Kidney epithelial cell (primary cell): Measurements from ENCODE around the gene C2orf81. TPM values are rescaled to one million over a fixed set of nuclear protein-coding genes. Genes with fewer than 3 reads are reported as not detected.
"Not testable (repeated sequence)": the region's sequence is repeated elsewhere in the genome, so short reads cannot be mapped to it uniquely, and the experiment has no call there.

Experiments
- DNase-seq: peaks from one replicate; pipeline ENCODE4 v3.0.0-alpha.2; 2010; ENCODE audit warnings: low read depth
- H3K27me3 ChIP-seq: 2 replicates; pipeline ENCODE4 v1.6.0; 2011; ENCODE audit warnings: low read length; ENCODE audit not compliant: control insufficient read depth, insufficient read depth
- H3K36me3 ChIP-seq: 2 replicates; pipeline ENCODE4 v1.5.1; 2011; ENCODE audit warnings: low read length; ENCODE audit not compliant: control insufficient read depth, insufficient read depth
- H3K4me3 ChIP-seq: 2 replicates; pipeline ENCODE4 v1.5.1; 2011; ENCODE audit warnings: low read depth, mild to moderate bottlenecking, control low read depth, low read length
- CTCF ChIP-seq: IDR thresholded peaks from 2 replicates; pipeline ENCODE4 v1.5.1; 2011; ENCODE audit warnings: mild to moderate bottlenecking, moderate library complexity, low read length, control low read depth, inconsistent platforms; ENCODE audit not compliant: insufficient read depth, poor library complexity, severe bottlenecking
- total RNA-seq: library from RNA; depleted of rRNA; stranded (reverse); fragments of >200 nt; gene quantifications from 2 replicates; pipeline ENCODE4 v1.2.3, GENCODE V29; 2015

Gene C2orf81
- total RNA-seq, 1 donor from 2014 or later, result 4.3 TPM

GRCh38 chr2:74425523-74425922, 4.1 kb upstream of the C2orf81 start:
- Histone ChIP-seq H3K36me3 (peaks cover 2% of the 10 kb centered on the region), H3K27me3 (no peaks in the 10 kb centered on the region), H3K4me3 (no peak overlapping the region)
- no peak for TF ChIP-seq CTCF
- no peak for DNase-seq

- no peak overlapping the region for H3K4me3 ChIP-seq
- no peaks in the 10 kb centered on the region for H3K27me3 ChIP-seq
- no peak for TF ChIP-seq CTCF
- peaks cover 2% of the 10 kb centered on the region for H3K36me3 ChIP-seq
- DNase-seq, result no peak
These were observed 3.6 kb upstream of the C2orf81 start for GRCh38 chr2:74424995-74425406.

GRCh38 chr2:74424139-74424992, 2.9 kb upstream of the C2orf81 start:
- no peak overlapping the region for H3K4me3 ChIP-seq
- peaks cover 2% of the 10 kb centered on the region for H3K36me3 ChIP-seq
- no peak for DNase-seq
- no peak for TF ChIP-seq CTCF
- no peaks in the 10 kb centered on the region for H3K27me3 ChIP-seq

GRCh38 chr2:74423231-74424095, 2.0 kb upstream of the C2orf81 start:
- TF ChIP-seq CTCF, result no peak
- H3K27me3 ChIP-seq, result no peaks in the 10 kb centered on the region
- no peak overlapping the region for H3K4me3 ChIP-seq
- no peaks in the 10 kb centered on the region for H3K36me3 ChIP-seq
- DNase-seq, result no peak

- DNase-seq, H3K27me3 ChIP-seq, H3K36me3 ChIP-seq: not testable (repeated sequence)
- H3K4me3 ChIP-seq, result peak overlapping the region; percentile 72
These were observed 846 bp downstream of the C2orf81 start for GRCh38 chr2:74420443-74421103.

GRCh38 chr2:74420006-74420405, 1.4 kb downstream of the C2orf81 start:
- no peak for DNase-seq
- H3K27me3 ChIP-seq, result no peaks in the 10 kb centered on the region
- TF ChIP-seq CTCF, result no peak
- no peak overlapping the region for H3K4me3 ChIP-seq
- H3K36me3 ChIP-seq, result no peaks in the 10 kb centered on the region
